ENCODE results near the gene MRPL2. TPM values are rescaled to one million over a fixed set of nuclear protein-coding genes. Genes with fewer than 3 reads are reported as not detected.

MRPL2 gene
- total and polyA plus RNA-seq, 2 donors (not counting 1 experiment from before 2014, with no cell fraction given) = 45.6 to 52.8 TPM

GRCh38 chr6:43012364-43012763 is 46.9 kb downstream of the MRPL2 start:
- Histone ChIP-seq H4K20me1 (ENCODE audit: control insufficient read depth, insufficient read depth, low read length, poor library complexity, severe bottlenecking) (peaks cover 29% of the 10 kb centered on the region), H3K36me3 (replicated peaks in 1 of 2; ENCODE audit: control extremely low read depth in 1 of 2, control insufficient read depth in 1 of 2, extremely low read depth in 1 of 2, insufficient read depth in 2 of 2, low read length in 1 of 2) (peaks cover 1 to 44% of the 10 kb centered on the region in 2 experiments), H3K4me1 (ENCODE audit: control insufficient read depth in 2 of 2, insufficient read depth in 2 of 2, low read length in 2 of 2) (peaks cover 20 to 33% of the 10 kb centered on the region in 2 donors), H3K9me3 (ENCODE audit: control extremely low read depth in 1 of 3, control insufficient read depth in 2 of 3, insufficient read depth in 1 of 3, low read length in 2 of 3) (no peaks in the 10 kb centered on the region), H3K9ac (ENCODE audit: low read length) (peak overlapping the region; percentile 73), H3K27ac (ENCODE audit: low read length in 2 of 2) (peak overlapping the region in 1 of 2 donors; percentile 1), H2AFZ (ENCODE audit: insufficient read depth, low read depth, low read length, poor library complexity, severe bottlenecking) (no peak overlapping the region), H3K4me3 (ENCODE audit: control extremely low read depth in 1 of 5, extremely low read depth in 1 of 5, insufficient read depth in 1 of 5, low read depth in 2 of 5, low read length in 4 of 5) (no peak overlapping the region), H3K4me2 (replicated peaks; ENCODE audit: low read depth, low read length, poor library complexity, severe bottlenecking) (peak overlapping the region; percentile 89), H3K27me3 (replicated peaks in 1 of 4; ENCODE audit: control extremely low read depth in 1 of 4, control insufficient read depth in 3 of 4, insufficient read depth in 4 of 4, low read length in 3 of 4) (no peaks in the 10 kb centered on the region), H3K79me2 (ENCODE audit: control insufficient read depth, insufficient read depth, low read length) (peaks cover 62% of the 10 kb centered on the region)
- Mint-ChIP-seq H3K27ac (peak overlapping the region; percentile 32), H3K27me3 (no peaks in the 10 kb centered on the region), H3K4me1 (peaks cover 54% of the 10 kb centered on the region), H3K9me3 (ENCODE audit: insufficient read depth) (no peaks in the 10 kb centered on the region), H3K4me3 (peak overlapping the region; percentile 91)
- ChIA-PET POLR2A (interaction anchor here (1.1 to 2.5 kb wide), 2 partner anchors 28 to 83 kb away, joined by 9 to 14 read pairs; partner anchors contain the start of genes CNPY3 and PPP2R5D), CTCF (interaction anchor here (1.8 kb wide), 1 partner anchor 83 kb away, joined by 5 read pairs; the partner anchor contains the start of gene CNPY3)
- TF ChIP-seq CTCF (IDR thresholded peaks at IDR 0.05) (no peak), EZH2 (IDR thresholded peaks at IDR 0.05; ENCODE audit: borderline replicate concordance, insufficient read depth, low read depth, low read length, poor library complexity, severe bottlenecking) (no peak)
- intact Hi-C loops (cut with micrococcal nuclease) = loop anchor here (5.0 kb wide), 1 partner anchor 415 kb away; the partner anchor contains the start of gene ABCC10
- 100% methylated on average over 6 of the region's 6 CpGs for WGBS (ENCODE audit: insufficient coverage)
- no peak for DNase-seq
- no peak for ATAC-seq (ENCODE audit: low read depth)

- Mint-ChIP-seq H3K27ac (no peak overlapping the region), H3K4me3 (peak overlapping the region; percentile 6), H3K9me3 (ENCODE audit: insufficient read depth) (no peaks in the 10 kb centered on the region), H3K27me3 (no peaks in the 10 kb centered on the region), H3K4me1 (peaks cover 50% of the 10 kb centered on the region)
- Histone ChIP-seq H4K20me1 (ENCODE audit: control insufficient read depth, insufficient read depth, low read length, poor library complexity, severe bottlenecking) (peaks cover 18% of the 10 kb centered on the region), H3K9me3 (ENCODE audit: control extremely low read depth in 1 of 3, control insufficient read depth in 2 of 3, insufficient read depth in 1 of 3, low read length in 2 of 3) (no peaks in the 10 kb centered on the region), H3K4me3 (ENCODE audit: control extremely low read depth in 1 of 5, extremely low read depth in 1 of 5, insufficient read depth in 1 of 5, low read depth in 2 of 5, low read length in 4 of 5) (no peak overlapping the region), H3K27ac (ENCODE audit: low read length in 2 of 2) (no peak overlapping the region), H3K36me3 (replicated peaks in 1 of 2; ENCODE audit: control extremely low read depth in 1 of 2, control insufficient read depth in 1 of 2, extremely low read depth in 1 of 2, insufficient read depth in 2 of 2, low read length in 1 of 2) (peaks cover 1 to 52% of the 10 kb centered on the region in 2 experiments), H2AFZ (ENCODE audit: insufficient read depth, low read depth, low read length, poor library complexity, severe bottlenecking) (no peak overlapping the region), H3K9ac (ENCODE audit: low read length) (no peak overlapping the region), H3K27me3 (replicated peaks in 1 of 4; ENCODE audit: control extremely low read depth in 1 of 4, control insufficient read depth in 3 of 4, insufficient read depth in 4 of 4, low read length in 3 of 4) (no peaks in the 10 kb centered on the region), H3K79me2 (ENCODE audit: control insufficient read depth, insufficient read depth, low read length) (peaks cover 61% of the 10 kb centered on the region), H3K4me2 (replicated peaks; ENCODE audit: low read depth, low read length, poor library complexity, severe bottlenecking) (no peak overlapping the region), H3K4me1 (ENCODE audit: control insufficient read depth in 2 of 2, insufficient read depth in 2 of 2, low read length in 2 of 2) (peaks cover 20 to 33% of the 10 kb centered on the region in 2 donors)
- intact Hi-C loops (cut with micrococcal nuclease) = loop anchor here (5.0 kb wide), 1 partner anchor 416 kb away; the partner anchor contains the start of gene ABCC10
- ATAC-seq (ENCODE audit: low read depth) (no peak), DNase-seq (no peak)
- ChIA-PET POLR2A (no interaction called here), CTCF (interaction anchor here (1.8 to 3.5 kb wide), 2 partner anchors 81 to 132 kb away, joined by 5 to 19 read pairs; partner anchors contain the start of gene CNPY3)
- TF ChIP-seq EZH2 (IDR thresholded peaks at IDR 0.05; ENCODE audit: borderline replicate concordance, insufficient read depth, low read depth, low read length, poor library complexity, severe bottlenecking) (no peak), CTCF (IDR thresholded peaks at IDR 0.05) (no peak)
- WGBS (ENCODE audit: insufficient coverage) = 94% methylated on average over 4 of the region's 6 CpGs
Measured at GRCh38 chr6:43011207-43011606, 48.0 kb downstream of the MRPL2 start.

Data from B cell (primary cell).